ENCODE measurements around the gene CADM3.

DNA sequence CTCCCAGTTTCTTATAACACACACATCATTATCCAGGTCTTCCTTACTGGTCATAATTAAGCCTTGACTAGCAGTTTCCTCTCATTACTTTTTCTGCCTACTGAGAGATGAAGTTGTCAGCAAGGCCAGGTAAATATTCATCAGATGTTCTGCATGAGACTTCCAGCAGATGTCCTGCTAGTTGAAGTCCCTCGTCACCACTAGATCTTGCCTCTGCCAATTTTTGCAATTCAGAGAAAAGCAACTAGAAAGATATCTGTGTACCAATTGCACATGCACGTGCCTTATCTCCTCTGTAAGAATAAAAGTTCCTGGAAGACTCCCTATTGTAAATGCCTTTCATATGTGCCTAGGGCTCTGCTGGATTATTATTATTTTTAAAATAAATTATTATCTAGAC, 51.6 kb downstream of the CADM3 start:
- TF ChIP-seq, protein P1, sequence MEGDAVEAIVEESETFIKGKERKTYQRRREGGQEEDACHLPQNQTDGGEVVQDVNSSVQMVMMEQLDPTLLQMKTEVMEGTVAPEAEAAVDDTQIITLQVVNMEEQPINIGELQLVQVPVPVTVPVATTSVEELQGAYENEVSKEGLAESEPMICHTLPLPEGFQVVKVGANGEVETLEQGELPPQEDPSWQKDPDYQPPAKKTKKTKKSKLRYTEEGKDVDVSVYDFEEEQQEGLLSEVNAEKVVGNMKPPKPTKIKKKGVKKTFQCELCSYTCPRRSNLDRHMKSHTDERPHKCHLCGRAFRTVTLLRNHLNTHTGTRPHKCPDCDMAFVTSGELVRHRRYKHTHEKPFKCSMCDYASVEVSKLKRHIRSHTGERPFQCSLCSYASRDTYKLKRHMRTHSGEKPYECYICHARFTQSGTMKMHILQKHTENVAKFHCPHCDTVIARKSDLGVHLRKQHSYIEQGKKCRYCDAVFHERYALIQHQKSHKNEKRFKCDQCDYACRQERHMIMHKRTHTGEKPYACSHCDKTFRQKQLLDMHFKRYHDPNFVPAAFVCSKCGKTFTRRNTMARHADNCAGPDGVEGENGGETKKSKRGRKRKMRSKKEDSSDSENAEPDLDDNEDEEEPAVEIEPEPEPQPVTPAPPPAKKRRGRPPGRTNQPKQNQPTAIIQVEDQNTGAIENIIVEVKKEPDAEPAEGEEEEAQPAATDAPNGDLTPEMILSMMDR (IDR thresholded peaks at IDR 0.05) = no peak
- no peak for TF ChIP-seq POLR2A (IDR thresholded peaks at IDR 0.05)

All from adrenal gland (tissue), 5 donors.